A549 (cell line): ENCODE data around the gene POLR3A. TPM values are rescaled to one million over a fixed set of nuclear protein-coding genes. Genes with fewer than 3 reads are reported as not detected.

ENCODE experiments used
- ATAC-seq, 2 experiments: fragments of 200-7000 bp in 1 of 2; fragments of >200 bp in 1 of 2; cut with Nextera tagmentation in 1 of 2; cut with Tn5 transposase in 1 of 2; 3 replicates each; pipeline versions ENCODE4 v1.8.0 to v1.9.1; 2018 to 2020; ENCODE audit warnings: mild to moderate bottlenecking in 1 of 2, moderate library complexity in 1 of 2
- CTCF ChIA-PET: fragments of 300-600 bp; sonication (Branson Sonifier 250); formaldehyde crosslinking; extraction: SDS; loops from one replicate; lab custom pipeline; 2021; ENCODE audit warnings: antibody characterized with exemption, inconsistent platforms; lab: Yijun Ruan, JAX
- POLR2A ChIA-PET: fragments of 350-600 bp; formaldehyde crosslinking; extraction: SDS; loops from one replicate; lab custom pipeline; 2021; ENCODE audit warnings: antibody characterized with exemption, inconsistent platforms; lab: Yijun Ruan, JAX
- DNase-seq, 2 experiments: peaks; one replicate each; pipeline versions ENCODE4 v3.0.0 to v3.0.0-alpha.2; 2011 to 2016; ENCODE audit warnings: low read depth in 1 of 2, low spot score in 1 of 2
- FAIRE-seq: peaks from 2 replicates; lab custom pipeline; 2011; peaks lifted over from hg19 to GRCh38; lab: Jason Lieb, UNC
- H3K27ac ChIP-seq, 2 experiments: fragments of >200 bp; sonication (Bioruptor Twin); formaldehyde crosslinking; 3 replicates each; pipeline ENCODE4 v1.5.1; 2016 to 2017
- H3K4me1 ChIP-seq: fragments of >200 bp; sonication (Bioruptor Twin); formaldehyde crosslinking; 3 replicates; pipeline ENCODE4 v1.6.1; 2016
- H3K4me2 ChIP-seq: fragments of >200 bp; sonication (Bioruptor Twin); formaldehyde crosslinking; 3 replicates; pipeline ENCODE4 v1.6.1; 2016
- H3K4me3 ChIP-seq: fragments of >200 bp; sonication (Bioruptor Twin); formaldehyde crosslinking; 3 replicates; pipeline ENCODE4 v1.5.1; 2016
- H3K9me3 ChIP-seq: fragments of >200 bp; sonication (Bioruptor Twin); formaldehyde crosslinking; 3 replicates; pipeline ENCODE4 v1.6.1; 2016
- CBX2 ChIP-seq: fragments of 200-600 bp; sonication (generic); IDR thresholded peaks from 2 replicates; pipeline ENCODE4 v1.6.1; 2016; ENCODE audit warnings: low read depth, mild to moderate bottlenecking, borderline replicate concordance
- CBX8 ChIP-seq: fragments of 200-600 bp; sonication (generic); IDR thresholded peaks from 2 replicates; pipeline ENCODE4 v1.6.1; 2016
- CEBPB ChIP-seq, 2 experiments: fragments of >200 bp in 1 of 2; sonication (Bioruptor Twin) in 1 of 2; formaldehyde crosslinking in 1 of 2; IDR thresholded peaks; 2 replicates each; pipeline ENCODE4 v1.6.1; 2012 to 2016
- CHD2 ChIP-seq: fragments of 150-350 bp; IDR thresholded peaks from 2 replicates; pipeline ENCODE4 v1.6.1; 2014; ENCODE audit warnings: low read length; ENCODE audit not compliant: partially characterized antibody
- CHD4 ChIP-seq: fragments of 200-600 bp; sonication (generic); IDR thresholded peaks from 2 replicates; pipeline ENCODE4 v1.6.1; 2016; ENCODE audit warnings: antibody characterized with exemption, mild to moderate bottlenecking, borderline replicate concordance
- FOSB ChIP-seq: fragments of 250-450 bp; sonication (Bioruptor Pico); IDR thresholded peaks from 2 replicates; pipeline ENCODE4 v1.5.0; 2020; ENCODE audit warnings: mild to moderate bottlenecking, moderate library complexity
- FOSL2 ChIP-seq, 2 experiments: fragments of 450-650 bp in 1 of 2; fragments of >200 bp in 1 of 2; sonication (Bioruptor Twin) in 1 of 2; formaldehyde crosslinking; IDR thresholded peaks; 2 replicates each; pipeline versions ENCODE4 v1.5.0 to v1.6.1; 2016 to 2020; ENCODE audit warnings: mild to moderate bottlenecking in 1 of 2, moderate library complexity in 1 of 2
- HEYL ChIP-seq: fragments of 250-450 bp; sonication (Bioruptor Pico); IDR thresholded peaks from 2 replicates; pipeline ENCODE4 v1.8.0; 2021; ENCODE audit warnings: mild to moderate bottlenecking, moderate library complexity
- HOXA7 ChIP-seq: fragments of 250-450 bp; sonication (Bioruptor Pico); IDR thresholded peaks from 2 replicates; pipeline ENCODE4 v1.5.0; 2020; ENCODE audit warnings: mild to moderate bottlenecking, moderate library complexity
- JUN ChIP-seq, 2 experiments: fragments of >200 bp; sonication (Bioruptor Twin); formaldehyde crosslinking; IDR thresholded peaks; 2 replicates in 1 of 2; 3 replicates in 1 of 2; pipeline ENCODE4 v1.6.1; 2016 to 2017
- KDM5A ChIP-seq: fragments of 200-600 bp; sonication (generic); IDR thresholded peaks from 2 replicates; pipeline ENCODE4 v1.6.1; 2016; ENCODE audit warnings: antibody characterized with exemption, mild to moderate bottlenecking
- MAZ ChIP-seq: fragments of 150-350 bp; IDR thresholded peaks from 2 replicates; pipeline ENCODE4 v1.6.1; 2014; ENCODE audit warnings: antibody characterized with exemption, low read depth, low read length, borderline replicate concordance
- MYC ChIP-seq: IDR thresholded peaks from 2 replicates; pipeline ENCODE4 v1.6.1; 2012; ENCODE audit warnings: mild to moderate bottlenecking, inconsistent platforms, low read length, improper control_type of control experiment, borderline replicate concordance
- NPAS2 ChIP-seq: fragments of 250-450 bp; sonication (Bioruptor Pico); IDR thresholded peaks from 2 replicates; pipeline ENCODE4 v1.8.0; 2022; ENCODE audit warnings: mild to moderate bottlenecking, moderate library complexity, borderline replicate concordance
- PHF8 ChIP-seq: fragments of 200-600 bp; sonication (generic); IDR thresholded peaks from 2 replicates; pipeline ENCODE4 v1.6.1; 2016; ENCODE audit warnings: low read depth, mild to moderate bottlenecking, antibody characterized with exemption, moderate library complexity, borderline replicate concordance
- POLR2A ChIP-seq: IDR thresholded peaks from 2 replicates; pipeline ENCODE4 v1.6.1; 2012; ENCODE audit warnings: mild to moderate bottlenecking, low read length
- SMC3 ChIP-seq: fragments of >200 bp; sonication (Bioruptor Twin); formaldehyde crosslinking; IDR thresholded peaks from 3 replicates; pipeline ENCODE4 v1.6.1; 2018; ENCODE audit warnings: inconsistent platforms
- TFCP2L1 ChIP-seq: fragments of 250-450 bp; sonication (Bioruptor Pico); IDR thresholded peaks from 2 replicates; pipeline ENCODE4 v1.5.0; 2021; ENCODE audit warnings: mild to moderate bottlenecking
- ZNF302 ChIP-seq: fragments of 250-450 bp; sonication (Bioruptor Pico); IDR thresholded peaks from 2 replicates; pipeline ENCODE4 v1.9.0; 2021; ENCODE audit warnings: inconsistent platforms, mild to moderate bottlenecking, moderate library complexity
- ZSCAN20 ChIP-seq: fragments of 250-450 bp; sonication (Bioruptor Pico); IDR thresholded peaks from 2 replicates; pipeline ENCODE4 v1.8.0; 2022; ENCODE audit warnings: mild to moderate bottlenecking, moderate library complexity
- WGBS: methylation state at CpG from one replicate; pipeline ENCODE4 v1.1.6; 2017; ENCODE audit errors: missing lambda C conversion rate; 5-methylcytosine and 5-hydroxymethylcytosine counted together
- polyA plus RNA-seq, 4 experiments: library from polyadenylated mRNA; depleted of rRNA in 3 of 4; stranded (reverse); fragments of >200 nt; fragmentation: RNase III in 1 of 4; extraction: RNeasy Plus Mini Kit Qiagen cat#74134 plus additional on column Dnase treatment in 1 of 4; gene quantifications; 2 replicates in 3 of 4; 3 replicates in 1 of 4; pipeline ENCODE4 v1.2.3, GENCODE V29; 2011 to 2017
- TF ChIP-seq, protein P1 (sequence below): fragments of 200-600 bp; sonication (generic); IDR thresholded peaks from 2 replicates; pipeline ENCODE4 v1.6.1; 2016; ENCODE audit warnings: antibody characterized with exemption, mild to moderate bottlenecking, moderate library complexity
- TF ChIP-seq, protein P2 (sequence below): fragments of >200 bp; sonication (Bioruptor Twin); formaldehyde crosslinking; IDR thresholded peaks from 2 replicates; pipeline ENCODE4 v1.6.1; 2016
- TF ChIP-seq, protein P3 (sequence below): IDR thresholded peaks from 2 replicates; pipeline ENCODE4 v1.6.1; 2012
- TF ChIP-seq, protein P4 (sequence below): fragments of 150-350 bp; IDR thresholded peaks from 2 replicates; pipeline ENCODE4 v1.6.1; 2014; ENCODE audit warnings: low read depth, mild to moderate bottlenecking, low read length
- TF ChIP-seq, protein P5 (sequence below): IDR thresholded peaks from 2 replicates; pipeline ENCODE4 v1.6.1; 2012; ENCODE audit warnings: low read depth, borderline replicate concordance
- TF ChIP-seq, protein P6 (sequence below): fragments of 250-450 bp; sonication (Bioruptor Pico); IDR thresholded peaks from 2 replicates; pipeline ENCODE4 v1.5.0; 2021; ENCODE audit warnings: mild to moderate bottlenecking, moderate library complexity, borderline replicate concordance
- TF ChIP-seq, protein P7 (sequence below): IDR thresholded peaks from 2 replicates; pipeline ENCODE4 v1.6.1; 2012

POLR3A gene
- polyA plus RNA-seq, 2 of the 4 experiments (the other 2 are of a cell fraction) = 10.9 to 17.7 TPM

DNA sequence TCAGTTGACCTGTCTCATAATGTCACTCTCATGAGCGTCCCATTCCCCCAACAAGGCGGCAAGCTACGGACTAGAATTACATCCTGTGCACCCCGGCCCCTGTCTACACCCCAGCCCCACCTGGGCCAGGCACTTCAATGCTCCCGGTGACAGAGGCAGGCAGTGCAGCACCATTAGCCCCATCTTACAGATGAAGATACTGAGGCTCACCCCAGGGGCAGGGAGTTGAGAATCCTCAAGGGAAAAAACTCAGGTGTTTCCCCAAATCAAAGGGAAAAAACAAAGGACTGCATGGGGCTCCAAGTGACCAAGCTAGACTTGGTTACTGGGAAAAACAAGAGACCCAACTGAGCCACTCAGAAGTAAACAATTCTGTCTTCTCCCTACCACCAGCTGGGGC, 107.3 kb downstream of the POLR3A start (continued):
- TF ChIP-seq, protein P1, sequence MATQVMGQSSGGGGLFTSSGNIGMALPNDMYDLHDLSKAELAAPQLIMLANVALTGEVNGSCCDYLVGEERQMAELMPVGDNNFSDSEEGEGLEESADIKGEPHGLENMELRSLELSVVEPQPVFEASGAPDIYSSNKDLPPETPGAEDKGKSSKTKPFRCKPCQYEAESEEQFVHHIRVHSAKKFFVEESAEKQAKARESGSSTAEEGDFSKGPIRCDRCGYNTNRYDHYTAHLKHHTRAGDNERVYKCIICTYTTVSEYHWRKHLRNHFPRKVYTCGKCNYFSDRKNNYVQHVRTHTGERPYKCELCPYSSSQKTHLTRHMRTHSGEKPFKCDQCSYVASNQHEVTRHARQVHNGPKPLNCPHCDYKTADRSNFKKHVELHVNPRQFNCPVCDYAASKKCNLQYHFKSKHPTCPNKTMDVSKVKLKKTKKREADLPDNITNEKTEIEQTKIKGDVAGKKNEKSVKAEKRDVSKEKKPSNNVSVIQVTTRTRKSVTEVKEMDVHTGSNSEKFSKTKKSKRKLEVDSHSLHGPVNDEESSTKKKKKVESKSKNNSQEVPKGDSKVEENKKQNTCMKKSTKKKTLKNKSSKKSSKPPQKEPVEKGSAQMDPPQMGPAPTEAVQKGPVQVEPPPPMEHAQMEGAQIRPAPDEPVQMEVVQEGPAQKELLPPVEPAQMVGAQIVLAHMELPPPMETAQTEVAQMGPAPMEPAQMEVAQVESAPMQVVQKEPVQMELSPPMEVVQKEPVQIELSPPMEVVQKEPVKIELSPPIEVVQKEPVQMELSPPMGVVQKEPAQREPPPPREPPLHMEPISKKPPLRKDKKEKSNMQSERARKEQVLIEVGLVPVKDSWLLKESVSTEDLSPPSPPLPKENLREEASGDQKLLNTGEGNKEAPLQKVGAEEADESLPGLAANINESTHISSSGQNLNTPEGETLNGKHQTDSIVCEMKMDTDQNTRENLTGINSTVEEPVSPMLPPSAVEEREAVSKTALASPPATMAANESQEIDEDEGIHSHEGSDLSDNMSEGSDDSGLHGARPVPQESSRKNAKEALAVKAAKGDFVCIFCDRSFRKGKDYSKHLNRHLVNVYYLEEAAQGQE = no peak
- TF ChIP-seq, protein P2, sequence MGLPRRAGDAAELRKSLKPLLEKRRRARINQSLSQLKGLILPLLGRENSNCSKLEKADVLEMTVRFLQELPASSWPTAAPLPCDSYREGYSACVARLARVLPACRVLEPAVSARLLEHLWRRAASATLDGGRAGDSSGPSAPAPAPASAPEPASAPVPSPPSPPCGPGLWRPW = no peak
- TF ChIP-seq PHF8 (no peak), FOSL2 (IDR thresholded peaks at IDR 0.05) (no peak), FOSL2 (CRISPR knock-in tag; IDR thresholded peaks at IDR 0.05) (no peak), CHD4 (no peak), MYC (no peak), FOSB (CRISPR knock-in tag) (no peak), CBX8 (no peak), CHD2 (no peak)
- TF ChIP-seq, protein P3, sequence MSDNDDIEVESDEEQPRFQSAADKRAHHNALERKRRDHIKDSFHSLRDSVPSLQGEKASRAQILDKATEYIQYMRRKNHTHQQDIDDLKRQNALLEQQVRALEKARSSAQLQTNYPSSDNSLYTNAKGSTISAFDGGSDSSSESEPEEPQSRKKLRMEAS = no peak
- TF ChIP-seq, protein P4, sequence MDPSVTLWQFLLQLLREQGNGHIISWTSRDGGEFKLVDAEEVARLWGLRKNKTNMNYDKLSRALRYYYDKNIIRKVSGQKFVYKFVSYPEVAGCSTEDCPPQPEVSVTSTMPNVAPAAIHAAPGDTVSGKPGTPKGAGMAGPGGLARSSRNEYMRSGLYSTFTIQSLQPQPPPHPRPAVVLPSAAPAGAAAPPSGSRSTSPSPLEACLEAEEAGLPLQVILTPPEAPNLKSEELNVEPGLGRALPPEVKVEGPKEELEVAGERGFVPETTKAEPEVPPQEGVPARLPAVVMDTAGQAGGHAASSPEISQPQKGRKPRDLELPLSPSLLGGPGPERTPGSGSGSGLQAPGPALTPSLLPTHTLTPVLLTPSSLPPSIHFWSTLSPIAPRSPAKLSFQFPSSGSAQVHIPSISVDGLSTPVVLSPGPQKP = no peak

DNA sequence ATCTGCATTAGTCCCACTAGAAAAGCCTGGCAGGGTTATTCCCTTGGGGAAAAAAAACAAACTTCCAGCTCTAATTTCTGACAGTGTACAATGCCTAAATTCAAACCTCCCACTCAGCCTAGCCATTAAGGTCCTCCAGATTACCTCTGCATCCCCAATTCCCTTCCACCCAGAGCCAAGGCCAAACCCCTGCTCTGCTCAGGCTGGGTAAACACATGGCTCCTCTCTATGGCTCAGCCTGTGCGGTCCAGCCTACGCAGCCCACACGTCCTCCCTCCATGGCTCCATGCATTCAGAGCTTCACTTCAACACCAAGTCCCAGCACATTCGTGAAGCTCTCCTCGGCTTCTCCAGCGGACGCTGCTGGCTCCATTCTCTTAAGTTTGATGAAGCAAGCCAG, 107.9 kb downstream of the POLR3A start:
- no peaks in the 10 kb centered on the region for H3K9me3 ChIP-seq
- H3K4me3 ChIP-seq = no peak overlapping the region
- no peak for DNase-seq
- no peak for ATAC-seq
- H3K4me1 ChIP-seq = peaks cover 57% of the 10 kb centered on the region
- POLR2A ChIA-PET = no interaction called here
- H3K4me2 ChIP-seq = no peak overlapping the region
- TF ChIP-seq SMC3 (no peak), JUN (IDR thresholded peaks at IDR 0.05) (no peak), CEBPB (IDR thresholded peaks at IDR 0.05) (no peak), POLR2A (no peak), TFCP2L1 (CRISPR knock-in tag) (no peak), NPAS2 (CRISPR knock-in tag) (no peak), CBX2 (no peak), ZNF302 (CRISPR knock-in tag) (no peak), CBX8 (no peak), HEYL (CRISPR knock-in tag) (no peak), ZSCAN20 (CRISPR knock-in tag) (no peak), MAZ (no peak), KDM5A (no peak), HOXA7 (CRISPR knock-in tag) (no peak), PHF8 (no peak)
- TF ChIP-seq, protein P3 = no peak
- TF ChIP-seq, protein P5, sequence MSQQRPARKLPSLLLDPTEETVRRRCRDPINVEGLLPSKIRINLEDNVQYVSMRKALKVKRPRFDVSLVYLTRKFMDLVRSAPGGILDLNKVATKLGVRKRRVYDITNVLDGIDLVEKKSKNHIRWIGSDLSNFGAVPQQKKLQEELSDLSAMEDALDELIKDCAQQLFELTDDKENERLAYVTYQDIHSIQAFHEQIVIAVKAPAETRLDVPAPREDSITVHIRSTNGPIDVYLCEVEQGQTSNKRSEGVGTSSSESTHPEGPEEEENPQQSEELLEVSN = no peak
- TF ChIP-seq, protein P6, sequence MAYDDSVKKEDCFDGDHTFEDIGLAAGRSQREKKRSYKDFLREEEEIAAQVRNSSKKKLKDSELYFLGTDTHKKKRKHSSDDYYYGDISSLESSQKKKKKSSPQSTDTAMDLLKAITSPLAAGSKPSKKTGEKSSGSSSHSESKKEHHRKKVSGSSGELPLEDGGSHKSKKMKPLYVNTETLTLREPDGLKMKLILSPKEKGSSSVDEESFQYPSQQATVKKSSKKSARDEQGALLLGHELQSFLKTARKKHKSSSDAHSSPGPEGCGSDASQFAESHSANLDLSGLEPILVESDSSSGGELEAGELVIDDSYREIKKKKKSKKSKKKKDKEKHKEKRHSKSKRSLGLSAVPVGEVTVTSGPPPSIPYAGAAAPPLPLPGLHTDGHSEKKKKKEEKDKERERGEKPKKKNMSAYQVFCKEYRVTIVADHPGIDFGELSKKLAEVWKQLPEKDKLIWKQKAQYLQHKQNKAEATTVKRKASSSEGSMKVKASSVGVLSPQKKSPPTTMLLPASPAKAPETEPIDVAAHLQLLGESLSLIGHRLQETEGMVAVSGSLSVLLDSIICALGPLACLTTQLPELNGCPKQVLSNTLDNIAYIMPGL (CRISPR knock-in tag) = no peak
- TF ChIP-seq, protein P7, sequence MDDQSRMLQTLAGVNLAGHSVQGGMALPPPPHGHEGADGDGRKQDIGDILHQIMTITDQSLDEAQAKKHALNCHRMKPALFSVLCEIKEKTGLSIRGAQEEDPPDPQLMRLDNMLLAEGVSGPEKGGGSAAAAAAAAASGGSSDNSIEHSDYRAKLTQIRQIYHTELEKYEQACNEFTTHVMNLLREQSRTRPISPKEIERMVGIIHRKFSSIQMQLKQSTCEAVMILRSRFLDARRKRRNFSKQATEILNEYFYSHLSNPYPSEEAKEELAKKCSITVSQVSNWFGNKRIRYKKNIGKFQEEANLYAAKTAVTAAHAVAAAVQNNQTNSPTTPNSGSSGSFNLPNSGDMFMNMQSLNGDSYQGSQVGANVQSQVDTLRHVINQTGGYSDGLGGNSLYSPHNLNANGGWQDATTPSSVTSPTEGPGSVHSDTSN = no peak
- no peak for FAIRE-seq
- WGBS = 75% methylated on average over 7 of the region's 7 CpGs
- 0 out of 6 replicates have a peak overlapping the region, but pooled peaks of 1 of the 2 experiments have one; percentile 5 for H3K27ac ChIP-seq
- CTCF ChIA-PET = interaction anchor here (0.8 to 3.9 kb wide), 3 partner anchors 8 to 31 kb away, joined by 3 to 16 read pairs (median 5); no protein-coding TSS in a partner anchor
